Lower leg skin (tissue), 3 donors: ENCODE data around the gene SPPL3.

Experiments used
- CTCF ChIP-seq, 3 donors: fragments of 450-650 bp; IDR thresholded peaks; one replicate each; pipeline ENCODE4 v1.5.1; 2016; ENCODE audit warnings: antibody characterized with exemption in 3 of 3, mild to moderate bottlenecking in 3 of 3, moderate library complexity in 2 of 3
- POLR2A ChIP-seq, 2 donors: fragments of 450-650 bp; IDR thresholded peaks; one replicate each; pipeline ENCODE4 v1.6.1; 2016 to 2017; ENCODE audit warnings: antibody characterized with exemption in 2 of 2, mild to moderate bottlenecking in 1 of 2, moderate library complexity in 1 of 2

DNA sequence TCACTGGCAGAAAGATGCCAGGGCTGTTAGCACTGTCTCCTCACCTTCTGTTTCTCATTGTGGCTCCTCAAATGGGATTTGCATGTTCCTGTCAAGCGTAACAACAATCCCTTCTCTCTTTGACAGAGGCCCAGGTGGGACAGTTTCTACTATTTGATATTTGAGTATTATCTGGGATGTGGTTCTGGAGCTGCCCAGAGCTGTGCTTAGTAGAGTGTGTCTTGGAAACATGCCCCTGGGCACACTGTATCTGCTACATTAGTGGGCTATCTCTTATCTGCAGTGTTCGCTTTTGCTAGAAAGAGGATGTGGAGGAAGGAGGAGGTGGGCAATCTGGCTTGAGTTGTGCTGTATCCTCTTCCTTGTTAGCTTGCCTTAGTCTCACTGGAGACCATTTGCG, 182.3 kb downstream of the SPPL3 start:
- TF ChIP-seq POLR2A (IDR thresholded peaks at IDR 0.05), result no peak
- TF ChIP-seq CTCF (IDR thresholded peaks at IDR 0.05), result no peak
